NCI-H2196 treated with DMSO at 0.1 percent for 48 hours (cell line): Measurements from ENCODE around the gene MED13L.

Experiments used
- DNase-seq: peaks from one replicate; lab custom pipeline; 2025; ENCODE audit not compliant: unreplicated experiment; lab: John Stamatoyannopoulos, UW

Gene MED13L

GRCh38 chr12:116188581-116188980, 88.9 kb downstream of the MED13L start:
- no peak for DNase-seq

- DNase-seq: no peak
Measured at GRCh38 chr12:116187151-116187511, 90.4 kb downstream of the MED13L start.

DNA sequence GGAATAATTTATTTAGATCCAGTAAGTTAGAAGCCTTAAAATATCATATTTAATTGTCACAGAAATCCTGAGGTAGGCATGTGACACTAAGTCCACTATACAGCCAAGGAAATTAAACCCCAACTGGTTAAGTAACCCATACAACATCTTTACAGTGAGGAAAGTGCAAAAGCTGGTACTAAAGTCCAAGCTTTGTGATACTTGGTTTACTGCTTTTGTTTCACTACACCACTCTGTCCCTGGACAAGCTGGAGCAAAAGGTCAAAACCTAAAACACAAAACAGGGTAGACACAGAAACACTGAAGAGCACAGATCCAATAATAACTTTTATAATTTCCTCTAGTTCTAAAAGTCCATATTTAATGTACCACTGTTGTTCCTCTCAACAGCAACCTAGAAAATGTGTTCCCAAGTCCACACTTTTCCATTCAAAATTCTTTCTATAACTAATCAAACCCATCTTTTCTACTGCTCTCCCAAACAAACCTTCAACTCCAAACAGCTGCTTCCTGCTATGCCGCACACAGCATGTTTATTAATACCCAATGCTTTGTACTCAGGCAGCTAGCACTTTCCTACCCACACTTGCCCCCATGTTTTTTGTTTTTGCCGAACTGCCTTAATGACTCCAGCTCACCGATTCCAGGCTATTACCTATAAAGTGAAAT, 90.9 kb downstream of the MED13L start:
- DNase-seq: no peak

- no peak for DNase-seq
Measured at GRCh38 chr12:116184763-116185162, 92.7 kb downstream of the MED13L start.

DNA sequence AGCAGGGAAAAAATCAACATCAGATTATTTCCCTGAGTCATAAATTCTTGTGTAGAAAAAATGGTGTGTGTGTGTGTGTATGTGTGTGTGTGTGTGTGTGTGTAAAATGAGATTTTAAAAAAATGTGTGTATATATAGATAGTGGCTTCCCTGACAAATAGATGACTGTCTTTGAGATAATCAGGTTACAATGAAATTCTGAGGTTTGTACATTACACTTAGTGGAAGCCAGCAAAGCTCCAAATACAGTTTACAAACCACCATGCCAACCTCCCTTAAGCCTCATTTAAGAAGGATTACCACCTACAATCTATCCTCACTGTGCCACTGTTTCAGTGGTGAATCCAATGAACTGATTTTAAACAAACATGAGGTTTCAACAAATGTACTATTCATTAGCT, 93.8 kb downstream of the MED13L start:
- DNase-seq: no peak

- no peak for DNase-seq
Measured at GRCh38 chr12:116182359-116183063, 95.0 kb downstream of the MED13L start.

- no peak for DNase-seq
Measured at GRCh38 chr12:116180448-116180847, 97.0 kb downstream of the MED13L start.

DNA sequence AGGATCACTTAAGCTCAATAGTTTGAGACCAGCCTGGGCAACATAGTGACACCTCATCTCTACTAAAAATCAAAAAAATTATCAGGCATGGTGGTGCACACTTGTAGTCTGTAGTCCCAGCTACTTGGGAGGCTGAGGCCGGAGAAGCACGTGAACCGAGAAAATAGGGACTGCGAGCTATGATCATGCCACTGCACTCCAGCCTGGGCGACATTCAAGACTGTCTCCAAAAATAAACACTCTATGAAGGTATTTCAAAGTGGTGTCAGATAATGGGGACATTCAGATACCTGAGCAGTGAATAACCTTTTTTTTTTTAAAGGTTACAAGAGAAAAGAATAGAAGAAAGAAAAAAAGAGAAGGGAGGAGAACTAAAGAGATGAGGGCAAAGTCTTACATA, 98.1 kb downstream of the MED13L start:
- DNase-seq: no peak

GRCh38 chr12:116177017-116177416, 100.5 kb downstream of the MED13L start:
- no peak for DNase-seq

GRCh38 chr12:116174904-116175303, 102.6 kb downstream of the MED13L start:
- DNase-seq: no peak

DNA sequence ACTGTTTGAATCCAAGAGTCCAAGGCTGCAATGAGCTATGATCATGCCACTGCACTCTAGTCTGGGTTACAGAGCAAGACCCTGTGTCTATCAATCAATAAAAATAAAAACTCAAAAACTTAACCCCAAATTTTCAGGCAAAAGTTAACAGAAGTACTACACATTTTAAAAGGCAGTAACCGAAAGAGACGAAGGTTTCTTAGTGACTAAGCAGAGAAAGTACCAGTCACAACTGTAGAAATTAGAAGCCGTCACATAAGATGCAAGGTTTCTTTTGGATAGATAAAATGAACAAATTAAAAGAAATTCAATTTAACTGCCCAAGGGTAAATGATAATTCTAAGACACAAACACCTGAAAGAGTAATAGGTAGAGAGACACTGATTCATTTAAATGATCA, 103.5 kb downstream of the MED13L start:
- DNase-seq: no peak

- no peak for DNase-seq
Measured at GRCh38 chr12:116172224-116172849, 105.2 kb downstream of the MED13L start.

GRCh38 chr12:116171549-116171948, 105.9 kb downstream of the MED13L start:
- DNase-seq: no peak

DNA sequence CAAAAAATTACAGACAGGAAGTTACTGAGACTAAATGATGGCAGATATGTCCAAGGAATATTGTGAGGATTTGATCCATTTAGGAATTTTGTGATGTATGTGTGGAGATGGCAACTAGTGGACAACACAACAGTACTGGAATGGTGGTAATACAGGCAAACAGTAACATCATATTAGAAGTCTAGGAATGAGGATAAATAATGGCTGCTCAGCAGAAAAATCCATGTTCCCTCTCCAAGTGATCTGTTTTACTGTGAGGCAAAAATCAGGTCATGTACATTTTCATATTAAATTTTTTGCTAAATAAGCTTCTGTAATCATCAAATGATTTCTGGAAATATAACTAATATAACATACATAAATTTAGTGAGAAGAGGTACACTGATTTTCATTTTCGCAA, 108.4 kb downstream of the MED13L start:
- no peak for DNase-seq

DNA sequence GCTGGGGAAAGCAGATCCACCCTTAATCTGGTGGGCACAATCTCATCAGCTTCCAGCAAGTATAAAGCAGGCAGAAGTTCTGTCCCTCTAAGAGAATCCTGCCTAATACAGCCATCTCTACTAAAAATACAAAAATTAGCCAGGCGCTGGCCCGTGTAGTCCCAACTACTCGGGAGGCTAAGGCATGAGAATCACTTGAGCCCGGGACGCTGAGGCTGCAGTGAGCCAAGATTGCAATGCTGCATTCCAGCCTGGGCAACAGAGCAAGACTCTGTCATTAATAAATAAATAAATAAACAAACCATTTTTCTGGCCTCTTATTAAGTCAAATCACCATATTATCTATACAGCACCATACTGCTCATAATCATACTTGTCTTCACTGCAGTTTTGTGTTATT, 111.2 kb downstream of the MED13L start:
- DNase-seq: no peak

- DNase-seq: no peak
Measured at GRCh38 chr12:116165036-116165425, 112.5 kb downstream of the MED13L start.

- DNase-seq: no peak
Measured at GRCh38 chr12:116164250-116165035, 113.0 kb downstream of the MED13L start.

DNA sequence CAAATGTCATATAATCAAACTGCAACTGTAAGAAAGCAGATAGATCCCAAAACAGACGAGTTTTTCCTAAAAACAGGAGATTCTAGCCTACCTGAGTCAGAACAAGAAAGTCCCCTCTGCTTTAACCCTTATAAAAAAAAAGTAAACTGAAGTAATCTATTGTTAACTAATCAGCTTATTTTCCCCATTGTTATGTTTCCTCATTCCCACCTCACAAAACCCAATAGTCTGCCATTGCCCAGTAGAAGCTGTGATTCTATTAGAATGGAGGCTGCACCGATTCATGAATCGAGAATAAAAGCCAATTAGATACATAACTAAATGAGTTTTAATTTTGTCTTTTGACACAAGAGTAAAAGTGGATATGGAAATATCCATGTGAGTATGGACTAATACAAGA, 115.4 kb downstream of the MED13L start:
- DNase-seq: no peak

GRCh38 chr12:116161588-116161987, 115.9 kb downstream of the MED13L start:
- no peak for DNase-seq

- no peak for DNase-seq
Measured at GRCh38 chr12:116160883-116161458, 116.5 kb downstream of the MED13L start.

GRCh38 chr12:116160231-116160630, 117.3 kb downstream of the MED13L start:
- DNase-seq: no peak
